Prostate gland (tissue), 2 donors: ENCODE results near the gene ANXA2R.

Experiments
- POLR2AphosphoS5 ChIP-seq: sonication (generic); formaldehyde crosslinking; IDR thresholded peaks from one replicate; pipeline ENCODE4 v1.6.1; 2017; ENCODE audit warnings: antibody characterized with exemption
- TF ChIP-seq, protein P1 (sequence below), 4 experiments: fragments of 200-600 bp in 2 of 4; fragments of 450-650 bp in 2 of 4; sonication (generic) in 2 of 4; IDR thresholded peaks; 1 replicate in 3 of 4; 2 replicates in 1 of 4; pipeline ENCODE4 v1.5.1; 2016 to 2019; ENCODE audit warnings: antibody characterized with exemption in 4 of 4, mild to moderate bottlenecking in 2 of 4, moderate library complexity in 2 of 4

DNA sequence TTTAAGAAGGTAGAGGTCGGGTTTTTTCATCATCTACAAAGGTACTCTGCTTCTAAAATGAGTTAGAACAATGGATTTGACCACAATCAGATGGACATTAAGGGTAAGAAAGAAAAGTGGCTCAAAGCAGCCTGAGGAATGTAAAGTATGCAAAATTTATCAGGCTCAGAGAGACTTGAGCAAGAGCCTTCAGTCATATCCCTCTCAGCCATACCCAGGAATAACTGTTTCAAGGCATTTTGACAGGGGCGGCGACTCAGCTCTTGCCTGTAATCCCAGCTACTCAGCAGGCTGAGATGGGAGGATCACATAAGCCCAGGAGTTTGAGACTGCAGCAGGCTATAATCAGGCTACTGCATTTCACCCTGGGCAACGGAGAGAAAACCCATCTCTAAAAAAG is 38.8 kb upstream of the ANXA2R start:
- TF ChIP-seq, protein P1, sequence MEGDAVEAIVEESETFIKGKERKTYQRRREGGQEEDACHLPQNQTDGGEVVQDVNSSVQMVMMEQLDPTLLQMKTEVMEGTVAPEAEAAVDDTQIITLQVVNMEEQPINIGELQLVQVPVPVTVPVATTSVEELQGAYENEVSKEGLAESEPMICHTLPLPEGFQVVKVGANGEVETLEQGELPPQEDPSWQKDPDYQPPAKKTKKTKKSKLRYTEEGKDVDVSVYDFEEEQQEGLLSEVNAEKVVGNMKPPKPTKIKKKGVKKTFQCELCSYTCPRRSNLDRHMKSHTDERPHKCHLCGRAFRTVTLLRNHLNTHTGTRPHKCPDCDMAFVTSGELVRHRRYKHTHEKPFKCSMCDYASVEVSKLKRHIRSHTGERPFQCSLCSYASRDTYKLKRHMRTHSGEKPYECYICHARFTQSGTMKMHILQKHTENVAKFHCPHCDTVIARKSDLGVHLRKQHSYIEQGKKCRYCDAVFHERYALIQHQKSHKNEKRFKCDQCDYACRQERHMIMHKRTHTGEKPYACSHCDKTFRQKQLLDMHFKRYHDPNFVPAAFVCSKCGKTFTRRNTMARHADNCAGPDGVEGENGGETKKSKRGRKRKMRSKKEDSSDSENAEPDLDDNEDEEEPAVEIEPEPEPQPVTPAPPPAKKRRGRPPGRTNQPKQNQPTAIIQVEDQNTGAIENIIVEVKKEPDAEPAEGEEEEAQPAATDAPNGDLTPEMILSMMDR (IDR thresholded peaks at IDR 0.05): no peak
- no peak for TF ChIP-seq POLR2AphosphoS5
